Activated naive CD4-positive, alpha-beta T cell (primary cell): ENCODE results near the gene NT5C.

ENCODE experiments used
- DNase-seq, 4 experiments: peaks; one replicate each; lab custom pipeline; 2025; lab: John Stamatoyannopoulos, UW

NT5C gene

GRCh38 chr17:75116737-75117136 is 14.8 kb downstream of the NT5C start:
- no peak for DNase-seq

- DNase-seq, result no peak
Measured at GRCh38 chr17:75115555-75115954, 16.0 kb downstream of the NT5C start.

- DNase-seq, result no peak
Measured at GRCh38 chr17:75114552-75115314, 16.8 kb downstream of the NT5C start.

- DNase-seq, result peak; percentile 68 to 81 (median 74)
Measured at GRCh38 chr17:75113798-75114551, 17.6 kb downstream of the NT5C start.

GRCh38 chr17:75111777-75112335 is 19.7 kb downstream of the NT5C start:
- DNase-seq, result no peak

- DNase-seq, result no peak
Measured at GRCh38 chr17:75110234-75110937, 21.2 kb downstream of the NT5C start.

GRCh38 chr17:75109407-75110233 is 21.9 kb downstream of the NT5C start, which contains the start of gene ARMC7:
Gene ARMC7, plus strand, starts transcription at chr17:75109969. Its CDS starts 320 bp downstream, at chr17:75110289.
- DNase-seq, result peak; percentile 70 to 87 (median 84)

GRCh38 chr17:75109046-75109406 is 22.5 kb downstream of the NT5C start:
- no peak for DNase-seq

GRCh38 chr17:75108193-75108592 is 23.3 kb downstream of the NT5C start:
- no peak for DNase-seq

GRCh38 chr17:75105126-75106080 is 26.1 kb downstream of the NT5C start:
- DNase-seq, result no peak

- DNase-seq, result no peak
Measured at GRCh38 chr17:75103601-75104554, 27.7 kb downstream of the NT5C start.

GRCh38 chr17:75102385-75102821 is 29.1 kb downstream of the NT5C start:
- no peak for DNase-seq

- DNase-seq, result no peak
Measured at GRCh38 chr17:75099881-75100595, 31.5 kb downstream of the NT5C start.

GRCh38 chr17:75098861-75099260 is 32.7 kb downstream of the NT5C start:
- DNase-seq, result no peak

- DNase-seq, result no peak
Measured at GRCh38 chr17:75097865-75098264, 33.7 kb downstream of the NT5C start.

GRCh38 chr17:75096082-75096625 is 35.4 kb downstream of the NT5C start:
- DNase-seq, result no peak

GRCh38 chr17:75094871-75095399 is 36.6 kb downstream of the NT5C start:
- DNase-seq, result no peak
